Astrocyte of the spinal cord (primary cell): ENCODE measurements around the gene EMP1.

Experiments
- DNase-seq: peaks from one replicate; pipeline ENCODE4 v3.0.0; 2011; ENCODE audit warnings: low read depth, low spot score
- H3K4me3 ChIP-seq: 2 replicates; pipeline ENCODE4 v1.5.1; 2011; ENCODE audit warnings: low read depth, mild to moderate bottlenecking, low read length, moderate library complexity
- in situ Hi-C: cut with HindIII; loops from 2 replicates; pipeline ENCODE4 v1.10.0; 2017; ENCODE audit warnings: low sequenced_read_pairs
- TF ChIP-seq, protein P1 (sequence below): IDR thresholded peaks from 2 replicates; pipeline ENCODE4 v1.5.1; 2012; ENCODE audit warnings: low read depth, mild to moderate bottlenecking, low read length, inconsistent platforms

The EMP1 gene

DNA sequence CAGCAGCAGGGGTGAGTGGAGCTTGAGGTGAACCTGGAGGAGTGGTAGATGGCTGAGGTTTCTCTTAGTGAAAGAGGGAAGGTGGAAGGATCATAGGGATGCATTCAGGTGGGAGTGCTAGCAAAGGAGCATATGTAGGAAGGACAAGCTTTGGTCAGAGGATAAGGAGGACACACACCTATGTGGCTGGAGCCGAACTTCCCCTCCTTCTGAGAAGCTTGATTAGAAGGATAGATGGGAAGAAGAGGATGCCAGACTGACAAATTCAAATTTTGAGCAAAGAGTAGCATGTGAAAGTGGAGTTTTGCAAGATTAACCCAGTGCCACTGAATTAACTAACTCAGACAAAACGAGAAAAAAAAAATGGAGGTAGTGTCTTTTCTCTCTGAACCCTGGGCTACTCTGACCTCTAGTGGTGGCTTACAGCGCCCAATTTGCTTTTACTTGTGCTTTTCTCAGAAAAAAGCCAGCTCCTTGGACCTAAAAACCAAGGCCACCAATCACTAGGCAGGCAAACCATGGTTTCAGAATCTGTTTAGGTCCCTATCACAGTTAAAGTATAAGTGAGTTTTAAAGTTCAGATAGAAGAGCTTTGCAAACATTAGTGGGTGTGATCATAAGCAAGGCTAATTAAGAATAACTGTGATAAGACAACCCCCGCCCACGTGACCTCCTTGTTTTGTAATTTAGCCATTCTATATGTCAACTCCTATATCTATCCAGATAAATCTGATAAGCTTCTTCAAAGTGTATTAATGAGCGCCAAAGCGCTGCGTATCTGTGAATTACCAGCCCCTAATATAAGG is 15.5 kb downstream of the EMP1 start:
- DNase-seq: peak; percentile 70

DNA sequence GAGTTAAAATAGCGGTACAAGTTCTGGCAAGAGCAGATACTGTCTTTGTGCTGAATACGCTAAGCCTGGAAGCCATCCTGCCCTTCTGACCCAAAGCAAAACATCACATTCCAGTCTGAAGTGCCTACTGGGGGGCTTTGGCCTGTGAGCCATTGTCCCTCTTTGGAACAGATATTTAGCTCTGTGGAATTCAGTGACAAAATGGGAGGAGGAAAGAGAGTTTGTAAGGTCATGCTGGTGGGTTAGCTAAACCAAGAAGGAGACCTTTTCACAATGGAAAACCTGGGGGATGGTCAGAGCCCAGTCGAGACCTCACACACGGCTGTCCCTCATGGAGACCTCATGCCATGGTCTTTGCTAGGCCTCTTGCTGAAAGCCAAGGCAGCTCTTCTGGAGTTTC is 18.5 kb downstream of the EMP1 start:
- TF ChIP-seq, protein P1, sequence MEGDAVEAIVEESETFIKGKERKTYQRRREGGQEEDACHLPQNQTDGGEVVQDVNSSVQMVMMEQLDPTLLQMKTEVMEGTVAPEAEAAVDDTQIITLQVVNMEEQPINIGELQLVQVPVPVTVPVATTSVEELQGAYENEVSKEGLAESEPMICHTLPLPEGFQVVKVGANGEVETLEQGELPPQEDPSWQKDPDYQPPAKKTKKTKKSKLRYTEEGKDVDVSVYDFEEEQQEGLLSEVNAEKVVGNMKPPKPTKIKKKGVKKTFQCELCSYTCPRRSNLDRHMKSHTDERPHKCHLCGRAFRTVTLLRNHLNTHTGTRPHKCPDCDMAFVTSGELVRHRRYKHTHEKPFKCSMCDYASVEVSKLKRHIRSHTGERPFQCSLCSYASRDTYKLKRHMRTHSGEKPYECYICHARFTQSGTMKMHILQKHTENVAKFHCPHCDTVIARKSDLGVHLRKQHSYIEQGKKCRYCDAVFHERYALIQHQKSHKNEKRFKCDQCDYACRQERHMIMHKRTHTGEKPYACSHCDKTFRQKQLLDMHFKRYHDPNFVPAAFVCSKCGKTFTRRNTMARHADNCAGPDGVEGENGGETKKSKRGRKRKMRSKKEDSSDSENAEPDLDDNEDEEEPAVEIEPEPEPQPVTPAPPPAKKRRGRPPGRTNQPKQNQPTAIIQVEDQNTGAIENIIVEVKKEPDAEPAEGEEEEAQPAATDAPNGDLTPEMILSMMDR: no peak
- DNase-seq: no peak
- in situ Hi-C loops: no loop called here
- H3K4me3 ChIP-seq: no peak overlapping the region

More for the DNA sequence above, 15.5 kb downstream of the EMP1 start:
- TF ChIP-seq, protein P1: peak; percentile 79
- in situ Hi-C loops: no loop called here
- H3K4me3 ChIP-seq: no peak overlapping the region

DNA sequence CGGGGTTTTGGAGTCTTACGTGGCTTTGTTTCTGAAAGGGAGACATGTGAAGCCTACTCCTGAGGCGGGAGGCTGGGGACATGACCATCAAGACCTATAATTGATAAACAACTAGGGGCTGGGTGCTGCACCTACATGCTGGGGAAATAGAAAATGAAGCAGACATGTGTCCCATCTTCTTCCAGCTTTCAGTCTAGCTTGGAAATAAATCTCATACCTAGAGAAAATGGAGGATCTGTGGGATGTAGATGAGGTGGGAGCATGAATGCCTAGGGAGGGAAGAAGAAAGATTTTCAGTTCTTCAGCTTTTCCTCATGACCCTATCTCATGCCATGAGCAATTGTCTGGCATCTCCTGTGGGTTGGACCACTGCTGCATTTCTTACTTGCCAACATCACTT is 22.1 kb downstream of the EMP1 start:
- no peak for DNase-seq
- H3K4me3 ChIP-seq: no peak overlapping the region
- TF ChIP-seq, protein P1: no peak
- in situ Hi-C loops: no loop called here

DNA sequence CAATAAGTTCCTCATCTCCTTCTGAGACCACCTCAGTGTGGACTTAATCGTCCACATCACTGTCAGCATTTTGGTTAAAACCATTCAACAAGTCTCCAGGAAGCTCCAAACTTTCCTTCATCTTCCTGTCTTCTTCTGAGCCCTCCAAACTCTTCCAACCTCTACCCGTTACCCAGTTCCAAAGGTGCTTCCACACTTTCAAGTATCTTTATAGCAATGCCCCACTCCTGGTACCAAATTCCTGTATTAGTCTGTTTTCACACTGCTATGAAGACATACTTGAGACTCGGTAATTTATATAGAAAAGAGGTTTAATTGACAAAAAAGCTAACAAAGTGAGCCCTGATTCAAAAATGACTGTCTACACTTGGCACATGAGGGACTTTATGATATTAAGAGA is 22.8 kb downstream of the EMP1 start:
- TF ChIP-seq, protein P1: no peak

DNA sequence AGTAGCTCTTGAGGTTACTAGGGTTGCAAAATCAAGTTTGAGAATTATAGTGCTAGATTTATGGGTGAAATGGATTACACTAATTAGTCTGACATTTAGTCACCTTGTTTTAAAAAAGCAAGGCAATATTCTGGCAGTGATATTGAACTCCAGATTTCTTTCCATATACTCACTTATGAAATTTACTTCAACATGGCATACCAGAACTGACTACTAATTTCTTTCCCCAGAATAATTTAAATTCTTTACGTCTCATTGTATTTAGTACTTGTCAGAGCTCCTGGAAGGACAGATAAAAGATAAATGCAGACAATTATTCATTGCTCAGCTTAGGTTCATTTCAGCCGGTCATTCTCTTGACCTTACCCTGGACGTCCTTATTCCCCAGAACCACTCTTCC is 24.3 kb downstream of the EMP1 start:
- no peak for DNase-seq
- in situ Hi-C loops: no loop called here
- no peak overlapping the region for H3K4me3 ChIP-seq
- TF ChIP-seq, protein P1: no peak

More for the DNA sequence above, 22.8 kb downstream of the EMP1 start:
- H3K4me3 ChIP-seq: no peak overlapping the region
- no peak for DNase-seq
- in situ Hi-C loops: no loop called here

DNA sequence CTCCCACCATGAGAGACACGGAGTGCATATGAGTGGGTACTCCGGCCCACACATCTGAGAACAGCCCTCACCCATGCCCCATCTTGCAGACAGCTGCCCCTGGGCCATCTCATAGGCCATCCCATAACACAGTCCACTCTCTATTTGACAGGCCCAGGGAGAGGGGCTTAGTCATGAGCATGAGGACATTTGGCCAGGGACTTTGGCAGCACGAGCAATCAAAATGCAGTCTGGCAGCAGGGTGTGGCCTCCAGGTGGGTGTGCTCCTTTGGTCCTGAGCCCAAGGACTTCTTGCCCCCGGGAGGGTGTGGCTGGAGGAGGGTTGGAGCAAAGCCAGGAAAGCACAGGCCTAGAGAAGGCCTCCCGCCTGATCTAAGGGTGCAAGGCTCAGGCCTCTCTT is 25.6 kb downstream of the EMP1 start:
- no peak overlapping the region for H3K4me3 ChIP-seq
- TF ChIP-seq, protein P1: no peak
- DNase-seq: no peak
- in situ Hi-C loops: no loop called here
